Neural cell (in vitro differentiated cells): ENCODE results near the gene NEDD4L. TPM values are rescaled to one million over a fixed set of nuclear protein-coding genes. Genes with fewer than 3 reads are reported as not detected.
"Not testable (repeated sequence)": the region's sequence is repeated elsewhere in the genome, so short reads cannot be mapped to it uniquely, and the experiment has no call there.

Experiments
- H2AFZ ChIP-seq: fragments of 200-600, 300-800 bp; sonication (generic), shearing (Covaris generic); 2 replicates; pipeline ENCODE4 v1.6.0; 2014; ENCODE audit warnings: low read depth, mild to moderate bottlenecking, antibody characterized with exemption, low read length, moderate library complexity
- H3F3A ChIP-seq: fragments of 200-600 bp; shearing (Covaris generic); 2 replicates; pipeline ENCODE4 v1.6.1; 2016; ENCODE audit warnings: mild to moderate bottlenecking, moderate library complexity, mixed read lengths, antibody characterized with exemption, low read length; ENCODE audit not compliant: insufficient read depth, poor library complexity, severe bottlenecking
- H3K27ac ChIP-seq: fragments of 200-600, 300-800 bp; sonication (generic), shearing (Covaris generic); 2 replicates; pipeline ENCODE4 v1.5.1; 2014; ENCODE audit warnings: mild to moderate bottlenecking, low read length, moderate library complexity
- H3K27me3 ChIP-seq: fragments of 300-800, 200-600 bp; sonication (generic), shearing (Covaris generic); 2 replicates; pipeline ENCODE4 v1.6.0; 2014; ENCODE audit warnings: mild to moderate bottlenecking, low read depth, low read length, moderate library complexity; ENCODE audit not compliant: insufficient read depth
- H3K36me3 ChIP-seq: fragments of 300-800, 200-600 bp; sonication (generic), shearing (Covaris generic); 2 replicates; pipeline ENCODE4 v1.5.1; 2014; ENCODE audit warnings: mild to moderate bottlenecking, antibody characterized with exemption, low read length, moderate library complexity; ENCODE audit not compliant: insufficient read depth
- H3K4me2 ChIP-seq: fragments of 300-800, 200-600 bp; sonication (generic), shearing (Covaris generic); 2 replicates; pipeline ENCODE4 v1.6.0; 2014; ENCODE audit warnings: mild to moderate bottlenecking, low read length
- H3K4me3 ChIP-seq: fragments of 300-800, 200-600 bp; sonication (generic), shearing (Covaris generic); 2 replicates; pipeline ENCODE4 v1.5.1; 2014; ENCODE audit warnings: mild to moderate bottlenecking, low read length, moderate library complexity
- H3K79me2 ChIP-seq: fragments of 200-600 bp; shearing (Covaris generic); replicated peaks from 2 replicates; pipeline ENCODE4 v1.6.0; 2014; ENCODE audit warnings: mild to moderate bottlenecking, low read length, moderate library complexity; ENCODE audit not compliant: insufficient read depth
- H3K9ac ChIP-seq: fragments of 300-800, 200-600 bp; sonication (generic), shearing (Covaris generic); 2 replicates; pipeline ENCODE4 v1.6.1; 2016; ENCODE audit warnings: mild to moderate bottlenecking, low read length, mixed read lengths
- H3K9me2 ChIP-seq: fragments of 200-600 bp; shearing (Covaris generic); 2 replicates; pipeline ENCODE4 v1.6.1; 2016; ENCODE audit warnings: mild to moderate bottlenecking, low read length, mixed read lengths; ENCODE audit not compliant: insufficient read depth
- H3K9me3 ChIP-seq: fragments of 200-600, 300-800 bp; sonication (generic), shearing (Covaris generic); 2 replicates; pipeline ENCODE4 v1.6.1; 2016; ENCODE audit warnings: mild to moderate bottlenecking, mixed run types, low read length, moderate library complexity, mixed read lengths
- H4K20me1 ChIP-seq: fragments of 200-600 bp; shearing (Covaris generic); 2 replicates; pipeline ENCODE4 v1.6.1; 2016; ENCODE audit warnings: mild to moderate bottlenecking, mixed run types; ENCODE audit not compliant: insufficient read depth
- EP300 ChIP-seq: fragments of 450-650 bp; conservative IDR thresholded peaks from 2 replicates; pipeline ENCODE4 v1.6.1; 2014; ENCODE audit warnings: antibody characterized with exemption, mild to moderate bottlenecking, moderate library complexity; ENCODE audit not compliant: poor library complexity, severe bottlenecking
- EZH2 ChIP-seq: fragments of 200-600, 300-800 bp; shearing (Covaris generic), sonication (generic); IDR thresholded peaks from 2 replicates; pipeline ENCODE4 v1.6.1; 2014; ENCODE audit warnings: antibody characterized with exemption, low read length, borderline replicate concordance, mild to moderate bottlenecking; ENCODE audit not compliant: insufficient read depth, poor library complexity, severe bottlenecking
- MXI1 ChIP-seq: fragments of 450-650 bp; conservative IDR thresholded peaks from 2 replicates; pipeline ENCODE4 v1.6.1; 2014; ENCODE audit warnings: antibody characterized with exemption, mild to moderate bottlenecking; ENCODE audit not compliant: poor library complexity, severe bottlenecking
- POLR2AphosphoS5 ChIP-seq: IDR thresholded peaks from 2 replicates; pipeline ENCODE4 v1.6.1; 2012
- RAD21 ChIP-seq: fragments of 450-650 bp; conservative IDR thresholded peaks from 2 replicates; pipeline ENCODE4 v1.6.1; 2014; ENCODE audit warnings: antibody characterized with exemption, mild to moderate bottlenecking, moderate library complexity
- REST ChIP-seq: IDR thresholded peaks from 2 replicates; pipeline ENCODE4 v1.6.1; 2012; ENCODE audit warnings: borderline replicate concordance
- SMC3 ChIP-seq: fragments of 450-650 bp; conservative IDR thresholded peaks from 2 replicates; pipeline ENCODE4 v1.6.1; 2014; ENCODE audit warnings: antibody characterized with exemption, mild to moderate bottlenecking, moderate library complexity; ENCODE audit not compliant: poor library complexity
- TAF1 ChIP-seq: IDR thresholded peaks from 2 replicates; pipeline ENCODE4 v1.6.1; 2012; ENCODE audit warnings: low read depth
- polyA plus RNA-seq: library from polyadenylated mRNA; depleted of rRNA; stranded (reverse); fragments of >200 nt; gene quantifications from 2 replicates; pipeline ENCODE4 v1.2.3, GENCODE V29; 2014
- TF ChIP-seq, protein P1 (sequence below): fragments of 450-650 bp; IDR thresholded peaks from 2 replicates; pipeline ENCODE4 v1.5.1; 2014; ENCODE audit warnings: antibody characterized with exemption, mild to moderate bottlenecking, moderate library complexity; ENCODE audit not compliant: poor library complexity, severe bottlenecking

NEDD4L gene
- polyA plus RNA-seq, 1 donor from 2014 or later: 97.9 TPM

DNA sequence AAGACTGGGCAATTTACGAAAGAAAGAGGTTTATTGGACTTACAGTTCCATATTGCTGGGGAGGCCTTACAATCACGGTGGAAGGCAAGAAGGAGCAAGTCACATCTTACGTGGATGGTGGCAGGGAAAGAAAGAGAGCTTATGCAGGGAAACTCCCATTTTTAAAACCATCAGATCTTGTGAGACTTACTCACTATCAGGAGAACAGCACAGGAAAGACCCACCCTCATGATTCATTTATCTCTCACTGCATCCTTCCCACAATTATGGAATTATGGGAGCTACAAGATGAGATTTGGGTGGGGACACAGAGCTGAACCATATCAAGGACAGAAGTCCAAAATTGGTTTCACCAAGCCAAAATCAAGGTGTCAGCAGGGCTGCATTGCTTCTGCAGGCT lies 47.1 kb upstream of the NEDD4L start:
- H2AFZ ChIP-seq, H3K79me2 ChIP-seq, H3K9me3 ChIP-seq, H3K27ac ChIP-seq, H3F3A ChIP-seq, H3K9me2 ChIP-seq, H3K4me2 ChIP-seq, H4K20me1 ChIP-seq, H3K36me3 ChIP-seq, H3K4me3 ChIP-seq, H3K9ac ChIP-seq, H3K27me3 ChIP-seq: not testable (repeated sequence)

GRCh38 chr18:57997820-57998219 lies 46.2 kb upstream of the NEDD4L start:
- H3K4me2 ChIP-seq: no peak overlapping the region
- TF ChIP-seq REST (no peak), POLR2AphosphoS5 (no peak), TAF1 (no peak), EZH2 (no peak), SMC3 (no peak), EP300 (no peak), RAD21 (no peak), MXI1 (no peak)
- TF ChIP-seq, protein P1, sequence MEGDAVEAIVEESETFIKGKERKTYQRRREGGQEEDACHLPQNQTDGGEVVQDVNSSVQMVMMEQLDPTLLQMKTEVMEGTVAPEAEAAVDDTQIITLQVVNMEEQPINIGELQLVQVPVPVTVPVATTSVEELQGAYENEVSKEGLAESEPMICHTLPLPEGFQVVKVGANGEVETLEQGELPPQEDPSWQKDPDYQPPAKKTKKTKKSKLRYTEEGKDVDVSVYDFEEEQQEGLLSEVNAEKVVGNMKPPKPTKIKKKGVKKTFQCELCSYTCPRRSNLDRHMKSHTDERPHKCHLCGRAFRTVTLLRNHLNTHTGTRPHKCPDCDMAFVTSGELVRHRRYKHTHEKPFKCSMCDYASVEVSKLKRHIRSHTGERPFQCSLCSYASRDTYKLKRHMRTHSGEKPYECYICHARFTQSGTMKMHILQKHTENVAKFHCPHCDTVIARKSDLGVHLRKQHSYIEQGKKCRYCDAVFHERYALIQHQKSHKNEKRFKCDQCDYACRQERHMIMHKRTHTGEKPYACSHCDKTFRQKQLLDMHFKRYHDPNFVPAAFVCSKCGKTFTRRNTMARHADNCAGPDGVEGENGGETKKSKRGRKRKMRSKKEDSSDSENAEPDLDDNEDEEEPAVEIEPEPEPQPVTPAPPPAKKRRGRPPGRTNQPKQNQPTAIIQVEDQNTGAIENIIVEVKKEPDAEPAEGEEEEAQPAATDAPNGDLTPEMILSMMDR: no peak
- no peaks in the 10 kb centered on the region for H3K9me2 ChIP-seq
- H3K36me3 ChIP-seq: no peaks in the 10 kb centered on the region
- H3K4me3 ChIP-seq: no peak overlapping the region
- H2AFZ ChIP-seq: no peak overlapping the region
- H3K79me2 ChIP-seq: no peaks in the 10 kb centered on the region
- no peaks in the 10 kb centered on the region for H3K9me3 ChIP-seq
- H3K27ac ChIP-seq: no peak overlapping the region
- no peaks in the 10 kb centered on the region for H3F3A ChIP-seq
- H3K9ac ChIP-seq: no peak overlapping the region
- no peaks in the 10 kb centered on the region for H3K27me3 ChIP-seq
- H4K20me1 ChIP-seq: no peaks in the 10 kb centered on the region

GRCh38 chr18:57998461-57998860 lies 45.6 kb upstream of the NEDD4L start:
- H3K9me2 ChIP-seq: no peaks in the 10 kb centered on the region
- H3K27me3 ChIP-seq: no peaks in the 10 kb centered on the region
- no peaks in the 10 kb centered on the region for H3K36me3 ChIP-seq
- TF ChIP-seq REST (no peak), EP300 (no peak), SMC3 (no peak), POLR2AphosphoS5 (no peak), RAD21 (no peak)
- TF ChIP-seq, protein P1: no peak
- no peak overlapping the region for H2AFZ ChIP-seq
- H3K9ac ChIP-seq: no peak overlapping the region
- no peaks in the 10 kb centered on the region for H3K79me2 ChIP-seq
- H4K20me1 ChIP-seq: no peaks in the 10 kb centered on the region
- no peak overlapping the region for H3K4me3 ChIP-seq
- H3K4me2 ChIP-seq: no peak overlapping the region
- no peak overlapping the region for H3K27ac ChIP-seq
- H3F3A ChIP-seq: no peaks in the 10 kb centered on the region
- no peaks in the 10 kb centered on the region for H3K9me3 ChIP-seq
